ENCODE data around the gene PIGC.

Gene PIGC

GRCh38 chr1:172469717-172470116 lies 25.8 kb upstream of the PIGC start:
- Histone ChIP-seq H3K9me3 (ENCODE audit: insufficient read depth, low read depth, low read length) (no peaks in the 10 kb centered on the region), H2BK12ac (ENCODE audit: low read length) (peak overlapping the region; percentile 96), H3K4me3 (ENCODE audit: low read depth, low read length) (no peak overlapping the region), H2BK5ac (ENCODE audit: low read depth, low read length, poor library complexity) (no peak overlapping the region), H4K12ac (ENCODE audit: low read depth, low read length) (no peak overlapping the region), H3K79me2 (ENCODE audit: control insufficient read depth, insufficient read depth, low read length, poor library complexity) (no peaks in the 10 kb centered on the region), H3K23ac (ENCODE audit: low read length) (no peak overlapping the region), H3K14ac (ENCODE audit: low read length) (no peak overlapping the region), H3K9ac (ENCODE audit: low read length) (no peak overlapping the region), H2BK120ac (ENCODE audit: insufficient read depth, low read length, poor library complexity) (peak overlapping the region; percentile 79), H2AFZ (ENCODE audit: insufficient read depth, low read length, poor library complexity) (no peak overlapping the region), H3K36me3 (ENCODE audit: control insufficient read depth in 1 of 2, insufficient read depth in 2 of 2, low read length in 2 of 2) (no peaks in the 10 kb centered on the region), H3K79me1 (ENCODE audit: low read length) (peaks cover 15% of the 10 kb centered on the region), H4K8ac (ENCODE audit: low read depth, low read length) (peak overlapping the region; percentile 43), H3K4me1 (ENCODE audit: control insufficient read depth in 1 of 2, insufficient read depth in 2 of 2, low read length in 2 of 2) (peaks cover 7 to 14% of the 10 kb centered on the region in 2 experiments), H2AK5ac (ENCODE audit: low read length) (peak overlapping the region; percentile 84), H3K18ac (ENCODE audit: low read length) (peak overlapping the region; percentile 56), H3K27me3 (ENCODE audit: insufficient read depth, low read length) (no peaks in the 10 kb centered on the region), H4K91ac (ENCODE audit: low read depth, low read length) (peak overlapping the region; percentile 70), H3K4me2 (ENCODE audit: low read length) (no peak overlapping the region), H3K27ac (ENCODE audit: low read depth, low read length) (no peak overlapping the region), H3K4ac (ENCODE audit: low read depth, low read length) (no peak overlapping the region)
- WGBS (ENCODE audit: extremely low coverage, insufficient coverage, insufficient read length) = no CpG with 5 or more reads among the region's 3 CpGs
- no peak for DNase-seq

- H3K14ac ChIP-seq (ENCODE audit: low read length) = peak overlapping the region; percentile 37
- no peaks in the 10 kb centered on the region for H3K27me3 ChIP-seq (ENCODE audit: insufficient read depth, low read length)
- DNase-seq = no peak
- H3K4ac ChIP-seq (ENCODE audit: low read depth, low read length) = peak overlapping the region; percentile 21
- no peak overlapping the region for H2BK5ac ChIP-seq (ENCODE audit: low read depth, low read length, poor library complexity)
- H3K27ac ChIP-seq (ENCODE audit: low read depth, low read length) = no peak overlapping the region
- H3K4me2 ChIP-seq (ENCODE audit: low read length) = no peak overlapping the region
- H3K36me3 ChIP-seq (ENCODE audit: control insufficient read depth in 1 of 2, insufficient read depth in 2 of 2, low read length in 2 of 2) = no peaks in the 10 kb centered on the region
- peaks cover 13% of the 10 kb centered on the region for H3K79me1 ChIP-seq (ENCODE audit: low read length)
- H3K79me2 ChIP-seq (ENCODE audit: control insufficient read depth, insufficient read depth, low read length, poor library complexity) = no peaks in the 10 kb centered on the region
- H2AFZ ChIP-seq (ENCODE audit: insufficient read depth, low read length, poor library complexity) = no peak overlapping the region
- H3K9ac ChIP-seq (ENCODE audit: low read length) = no peak overlapping the region
- no peak overlapping the region for H3K4me3 ChIP-seq (ENCODE audit: low read depth, low read length)
- H3K18ac ChIP-seq (ENCODE audit: low read length) = peak overlapping the region; percentile 72
- H2AK5ac ChIP-seq (ENCODE audit: low read length) = peak overlapping the region; percentile 87
- H4K8ac ChIP-seq (ENCODE audit: low read depth, low read length) = peak overlapping the region; percentile 54
- no peaks in the 10 kb centered on the region for H3K9me3 ChIP-seq (ENCODE audit: insufficient read depth, low read depth, low read length)
- H4K12ac ChIP-seq (ENCODE audit: low read depth, low read length) = no peak overlapping the region
- peaks cover 7 to 14% of the 10 kb centered on the region in 2 experiments for H3K4me1 ChIP-seq (ENCODE audit: control insufficient read depth in 1 of 2, insufficient read depth in 2 of 2, low read length in 2 of 2)
- H3K23ac ChIP-seq (ENCODE audit: low read length) = no peak overlapping the region
- no CpG with 5 or more reads among the region's 5 CpGs for WGBS (ENCODE audit: extremely low coverage, insufficient coverage, insufficient read length)
- H2BK12ac ChIP-seq (ENCODE audit: low read length) = peak overlapping the region; percentile 96
- H4K91ac ChIP-seq (ENCODE audit: low read depth, low read length) = peak overlapping the region; percentile 58
- peak overlapping the region; percentile 91 for H2BK120ac ChIP-seq (ENCODE audit: insufficient read depth, low read length, poor library complexity)
These were observed 24.4 kb upstream of the PIGC start for GRCh38 chr1:172468296-172468695.

- H4K12ac ChIP-seq (ENCODE audit: low read depth, low read length) = no peak overlapping the region
- H3K18ac ChIP-seq (ENCODE audit: low read length) = no peak overlapping the region
- H3K27me3 ChIP-seq (ENCODE audit: insufficient read depth, low read length) = no peaks in the 10 kb centered on the region
- no peak overlapping the region for H3K9ac ChIP-seq (ENCODE audit: low read length)
- peaks cover 7 to 14% of the 10 kb centered on the region in 2 experiments for H3K4me1 ChIP-seq (ENCODE audit: control insufficient read depth in 1 of 2, insufficient read depth in 2 of 2, low read length in 2 of 2)
- no peak overlapping the region for H2AFZ ChIP-seq (ENCODE audit: insufficient read depth, low read length, poor library complexity)
- no peak overlapping the region for H3K27ac ChIP-seq (ENCODE audit: low read depth, low read length)
- no CpG with 5 or more reads among the region's 3 CpGs for WGBS (ENCODE audit: extremely low coverage, insufficient coverage, insufficient read length)
- H3K4me3 ChIP-seq (ENCODE audit: low read depth, low read length) = no peak overlapping the region
- H2BK120ac ChIP-seq (ENCODE audit: insufficient read depth, low read length, poor library complexity) = no peak overlapping the region
- no peak overlapping the region for H4K8ac ChIP-seq (ENCODE audit: low read depth, low read length)
- peak overlapping the region; percentile 67 for H2BK12ac ChIP-seq (ENCODE audit: low read length)
- no peaks in the 10 kb centered on the region for H3K9me3 ChIP-seq (ENCODE audit: insufficient read depth, low read depth, low read length)
- no peak overlapping the region for H4K91ac ChIP-seq (ENCODE audit: low read depth, low read length)
- no peak overlapping the region for H3K4me2 ChIP-seq (ENCODE audit: low read length)
- no peaks in the 10 kb centered on the region for H3K79me2 ChIP-seq (ENCODE audit: control insufficient read depth, insufficient read depth, low read length, poor library complexity)
- peaks cover 12% of the 10 kb centered on the region for H3K79me1 ChIP-seq (ENCODE audit: low read length)
- H2AK5ac ChIP-seq (ENCODE audit: low read length) = no peak overlapping the region
- H3K14ac ChIP-seq (ENCODE audit: low read length) = no peak overlapping the region
- no peaks in the 10 kb centered on the region for H3K36me3 ChIP-seq (ENCODE audit: control insufficient read depth in 1 of 2, insufficient read depth in 2 of 2, low read length in 2 of 2)
- no peak for DNase-seq
- H3K23ac ChIP-seq (ENCODE audit: low read length) = no peak overlapping the region
- no peak overlapping the region for H3K4ac ChIP-seq (ENCODE audit: low read depth, low read length)
- no peak overlapping the region for H2BK5ac ChIP-seq (ENCODE audit: low read depth, low read length, poor library complexity)
These were observed 23.6 kb upstream of the PIGC start for GRCh38 chr1:172467446-172467845.

- Histone ChIP-seq H3K79me2 (ENCODE audit: control insufficient read depth, insufficient read depth, low read length, poor library complexity) (no peaks in the 10 kb centered on the region), H3K79me1 (ENCODE audit: low read length) (peaks cover 12% of the 10 kb centered on the region), H3K4ac (ENCODE audit: low read depth, low read length) (no peak overlapping the region), H4K91ac (ENCODE audit: low read depth, low read length) (peak overlapping the region; percentile 50), H2AK5ac (ENCODE audit: low read length) (peak overlapping the region; percentile 42), H3K9me3 (ENCODE audit: insufficient read depth, low read depth, low read length) (no peaks in the 10 kb centered on the region), H3K4me3 (ENCODE audit: low read depth, low read length) (peak overlapping the region; percentile 5), H3K36me3 (ENCODE audit: control insufficient read depth in 1 of 2, insufficient read depth in 2 of 2, low read length in 2 of 2) (no peaks in the 10 kb centered on the region), H4K8ac (ENCODE audit: low read depth, low read length) (no peak overlapping the region), H2BK5ac (ENCODE audit: low read depth, low read length, poor library complexity) (peak overlapping the region; percentile 14), H3K4me2 (ENCODE audit: low read length) (no peak overlapping the region), H3K27me3 (ENCODE audit: insufficient read depth, low read length) (no peaks in the 10 kb centered on the region), H2AFZ (ENCODE audit: insufficient read depth, low read length, poor library complexity) (no peak overlapping the region), H3K14ac (ENCODE audit: low read length) (peak overlapping the region; percentile 28), H3K9ac (ENCODE audit: low read length) (no peak overlapping the region), H4K12ac (ENCODE audit: low read depth, low read length) (no peak overlapping the region), H3K27ac (ENCODE audit: low read depth, low read length) (no peak overlapping the region), H2BK120ac (ENCODE audit: insufficient read depth, low read length, poor library complexity) (peak overlapping the region; percentile 23), H3K18ac (ENCODE audit: low read length) (peak overlapping the region; percentile 13), H3K4me1 (ENCODE audit: control insufficient read depth in 1 of 2, insufficient read depth in 2 of 2, low read length in 2 of 2) (peaks cover 7 to 14% of the 10 kb centered on the region in 2 experiments), H2BK12ac (ENCODE audit: low read length) (peak overlapping the region; percentile 87), H3K23ac (ENCODE audit: low read length) (no peak overlapping the region)
- peak; percentile 28 to 72 for DNase-seq
- WGBS (ENCODE audit: extremely low coverage, insufficient coverage, insufficient read length) = no CpG with 5 or more reads among the region's 3 CpGs
These were observed 23.0 kb upstream of the PIGC start for GRCh38 chr1:172466795-172467407.
